PC-9 (cell line): ENCODE data around the gene CEMIP2. TPM values are rescaled to one million over a fixed set of nuclear protein-coding genes. Genes with fewer than 3 reads are reported as not detected.

Experiments
- BruUV-seq: library from RNA; stranded (reverse); fragments of 400-500 nt; replicated peaks from 2 replicates; lab custom pipeline; 2021; lab: Mats Ljungman, UMichigan
- CTCF ChIA-PET: fragments of 300-600 bp; sonication (Branson Sonifier 250); formaldehyde crosslinking; loops from one replicate; lab custom pipeline; 2022; ENCODE audit warnings: antibody characterized with exemption; lab: Charles Lee
- POLR2A ChIA-PET: fragments of 300-600 bp; sonication (Branson Sonifier 250); formaldehyde crosslinking; loops from one replicate; lab custom pipeline; 2022; ENCODE audit warnings: antibody characterized with exemption; ENCODE audit not compliant: unreplicated experiment; lab: Charles Lee
- DNase-seq, 2 experiments: peaks; one replicate each; pipeline versions ENCODE4 v3.0.0 to v3.0.0-alpha.2; 2015 to 2022; ENCODE audit warnings: mixed read lengths in 1 of 2
- H2AFZ ChIP-seq: fragments of 200-600 bp; sonication (generic); 2 replicates; pipeline ENCODE4 v1.8.1; 2017; ENCODE audit warnings: antibody characterized with exemption
- H3F3A ChIP-seq: fragments of 200-600 bp; sonication (generic); 2 replicates; pipeline ENCODE4 v1.8.1; 2017; ENCODE audit warnings: antibody characterized with exemption, mild to moderate bottlenecking, low read depth; ENCODE audit not compliant: insufficient read depth
- H3K27ac ChIP-seq: fragments of 200-600 bp; sonication (generic); 2 replicates; pipeline ENCODE4 v1.6.1; 2016; ENCODE audit warnings: mixed run types
- H3K27me3 ChIP-seq: fragments of 200-600 bp; sonication (generic); 2 replicates; pipeline ENCODE4 v1.6.1; 2016; ENCODE audit warnings: low read depth, mixed run types; ENCODE audit not compliant: insufficient read depth
- H3K36me3 ChIP-seq: fragments of 200-600 bp; sonication (generic); 2 replicates; pipeline ENCODE4 v1.6.1; 2016; ENCODE audit warnings: low read depth, mixed run types
- H3K4me1 ChIP-seq: fragments of 200-600 bp; sonication (generic); replicated peaks from 2 replicates; pipeline ENCODE4 v1.6.1; 2016; ENCODE audit warnings: mixed run types; ENCODE audit not compliant: insufficient read depth
- H3K4me2 ChIP-seq: fragments of 200-600 bp; sonication (generic); 2 replicates; pipeline ENCODE4 v1.6.1; 2017; ENCODE audit warnings: mixed run types
- H3K4me3 ChIP-seq: fragments of 200-600 bp; sonication (generic); 2 replicates; pipeline ENCODE4 v1.6.1; 2016; ENCODE audit warnings: mixed run types
- H3K79me2 ChIP-seq: fragments of 200-600 bp; sonication (generic); 2 replicates; pipeline ENCODE4 v1.6.1; 2017; ENCODE audit warnings: low read depth, mixed run types
- H3K9me2 ChIP-seq: fragments of 200-600 bp; sonication (generic); 2 replicates; pipeline ENCODE4 v1.8.1; 2017; ENCODE audit warnings: mild to moderate bottlenecking; ENCODE audit not compliant: insufficient read depth
- H3K9me3 ChIP-seq: fragments of 200-600 bp; sonication (generic); 2 replicates; pipeline ENCODE4 v1.8.1; 2016; ENCODE audit warnings: low read depth; ENCODE audit not compliant: insufficient read depth
- H4K20me1 ChIP-seq: fragments of 200-600 bp; sonication (generic); 2 replicates; pipeline ENCODE4 v1.8.1; 2017; ENCODE audit not compliant: insufficient read depth
- CTCF ChIP-seq: fragments of 200-600 bp; sonication (generic); conservative IDR thresholded peaks from 2 replicates; pipeline ENCODE4 v1.6.1; 2017; ENCODE audit warnings: mixed run types, antibody characterized with exemption, mild to moderate bottlenecking, moderate library complexity
- EZH2 ChIP-seq: fragments of 200-600 bp; sonication (generic); IDR thresholded peaks from 2 replicates; pipeline ENCODE4 v1.8.0; 2017; ENCODE audit warnings: antibody characterized with exemption, low read depth
- intact Hi-C: fragments of 100-400 bp; cut with micrococcal nuclease; formaldehyde crosslinking; loops from one replicate; pipeline ENCODE4 v1.10.0; 2022; ENCODE audit not compliant: unreplicated experiment
- total RNA-seq: library from RNA; stranded (reverse); gene quantifications from 2 replicates; pipeline ENCODE4 v1.2.3, GENCODE V29; 2021

Gene CEMIP2
- total RNA-seq, 1 experiment from 2014 or later = 77.0 TPM

- BruUV-seq = no TSS peak
- Histone ChIP-seq H3K4me2 (no peak overlapping the region), H3K4me1 (peaks cover 6% of the 10 kb centered on the region), H3K27ac (no peak overlapping the region), H3K79me2 (no peaks in the 10 kb centered on the region), H3K9me3 (peaks cover 9% of the 10 kb centered on the region; the same call in 1 of the 2 replicates), H3F3A (peaks cover 6% of the 10 kb centered on the region), H3K36me3 (no peaks in the 10 kb centered on the region), H2AFZ (no peak overlapping the region), H3K4me3 (no peak overlapping the region), H4K20me1 (no peaks in the 10 kb centered on the region), H3K27me3 (no peaks in the 10 kb centered on the region), H3K9me2 (no peaks in the 10 kb centered on the region)
- DNase-seq = no peak
- ChIA-PET CTCF (no interaction called here), POLR2A (no interaction called here)
- intact Hi-C loops = no loop called here
- no peak for TF ChIP-seq CTCF
- TF ChIP-seq EZH2 = no peak
These were observed 98.9 kb downstream of the CEMIP2 start for GRCh38 chr9:71669284-71669995.

GRCh38 chr9:71668717-71669116 is 99.6 kb downstream of the CEMIP2 start:
- no peaks in the 10 kb centered on the region for H4K20me1 ChIP-seq
- ChIA-PET POLR2A (no interaction called here), CTCF (no interaction called here)
- H3K4me1 ChIP-seq = no peaks in the 10 kb centered on the region; the same call in 1 of the 2 replicates
- no peak overlapping the region for H3K4me3 ChIP-seq
- no peak for DNase-seq
- intact Hi-C loops = no loop called here
- no peaks in the 10 kb centered on the region for H3K79me2 ChIP-seq
- no peak overlapping the region for H3K4me2 ChIP-seq
- no TSS peak for BruUV-seq
- H3K36me3 ChIP-seq = no peaks in the 10 kb centered on the region
- H3F3A ChIP-seq = peaks cover 5% of the 10 kb centered on the region; the same call in 1 of the 2 replicates
- H3K9me3 ChIP-seq = peaks cover 4% of the 10 kb centered on the region; the same call in 1 of the 2 replicates
- H2AFZ ChIP-seq = no peak overlapping the region
- H3K27ac ChIP-seq = no peak overlapping the region
- no peak for TF ChIP-seq EZH2
- TF ChIP-seq CTCF = no peak
- H3K27me3 ChIP-seq = no peaks in the 10 kb centered on the region
- H3K9me2 ChIP-seq = no peaks in the 10 kb centered on the region

- ChIA-PET CTCF (no interaction called here), POLR2A (no interaction called here)
- no peaks in the 10 kb centered on the region for H3K27me3 ChIP-seq
- DNase-seq = no peak
- H3K27ac ChIP-seq = no peak overlapping the region
- H3K9me3 ChIP-seq = peaks cover 4% of the 10 kb centered on the region; the same call in 1 of the 2 replicates
- peaks cover 5% of the 10 kb centered on the region; the same call in 1 of the 2 replicates for H3F3A ChIP-seq
- no peak overlapping the region for H2AFZ ChIP-seq
- no peaks in the 10 kb centered on the region for H4K20me1 ChIP-seq
- no peaks in the 10 kb centered on the region for H3K36me3 ChIP-seq
- BruUV-seq = no TSS peak
- H3K4me1 ChIP-seq = no peaks in the 10 kb centered on the region; the same call in 1 of the 2 replicates
- H3K4me3 ChIP-seq = no peak overlapping the region
- intact Hi-C loops = no loop called here
- H3K79me2 ChIP-seq = no peaks in the 10 kb centered on the region
- H3K9me2 ChIP-seq = no peaks in the 10 kb centered on the region
- TF ChIP-seq CTCF (no peak), EZH2 (no peak)
- no peak overlapping the region for H3K4me2 ChIP-seq
These were observed 103.1 kb downstream of the CEMIP2 start for GRCh38 chr9:71665247-71665646.
